Prostate gland (tissue), 2 donors: Measurements from ENCODE around the gene KRTAP10-2. TPM values are rescaled to one million over a fixed set of nuclear protein-coding genes. Genes with fewer than 3 reads are reported as not detected.
"Not testable (repeated sequence)": the region's sequence is repeated elsewhere in the genome, so short reads cannot be mapped to it uniquely, and the experiment has no call there.

Source experiments
- DNase-seq: peaks from one replicate; pipeline ENCODE4 v3.0.0-alpha.2; 2019; ENCODE audit warnings: low spot score
- H3K27ac ChIP-seq, 2 donors: fragments of 200-600 bp; sonication (generic); 2 replicates each; pipeline ENCODE4 v1.5.1; 2017 to 2019
- H3K27me3 ChIP-seq: fragments of 200-600 bp; sonication (generic); replicated peaks from 2 replicates; pipeline ENCODE4 v1.5.1; 2019; ENCODE audit not compliant: insufficient read depth
- H3K36me3 ChIP-seq, 2 donors: fragments of 200-600 bp; sonication (generic); 1 replicate in 1 of 2; 2 replicates in 1 of 2; pipeline versions ENCODE4 v1.5.1 to v1.8.1; 2017 to 2019
- H3K4me1 ChIP-seq: fragments of 200-600 bp; sonication (generic); replicated peaks from 2 replicates; pipeline ENCODE4 v1.5.1; 2019
- H3K4me3 ChIP-seq, 2 donors: fragments of 200-600 bp; sonication (generic); 2 replicates each; pipeline ENCODE4 v1.5.1; 2017 to 2019
- H3K9me3 ChIP-seq: fragments of 200-600 bp; sonication (generic); 2 replicates; pipeline ENCODE4 v1.5.1; 2017
- POLR2A ChIP-seq: fragments of 450-650 bp; IDR thresholded peaks from one replicate; pipeline ENCODE4 v1.6.1; 2016; ENCODE audit warnings: antibody characterized with exemption, mild to moderate bottlenecking
- POLR2AphosphoS5 ChIP-seq: sonication (generic); formaldehyde crosslinking; IDR thresholded peaks from one replicate; pipeline ENCODE4 v1.6.1; 2017; ENCODE audit warnings: antibody characterized with exemption
- WGBS: methylation state at CpG from one replicate; pipeline ENCODE4 v1.1.5; 2018; 5-methylcytosine and 5-hydroxymethylcytosine counted together
- intact Hi-C: fragments of 100-400 bp; cut with DNase I; formaldehyde crosslinking; loops from one replicate; pipeline ENCODE4 v1.14.2; 2022
- total RNA-seq, 2 donors: library from RNA; depleted of rRNA; stranded (reverse); fragments of >200 nt; gene quantifications; one replicate each; pipeline ENCODE4 v1.1.0, GENCODE V29; 2016
- TF ChIP-seq, protein P1 (sequence below), 4 experiments: fragments of 200-600 bp in 2 of 4; fragments of 450-650 bp in 2 of 4; sonication (generic) in 2 of 4; IDR thresholded peaks; 1 replicate in 3 of 4; 2 replicates in 1 of 4; pipeline ENCODE4 v1.5.1; 2016 to 2019; ENCODE audit warnings: antibody characterized with exemption in 4 of 4, mild to moderate bottlenecking in 2 of 4, moderate library complexity in 2 of 4

KRTAP10-2 gene
- total RNA-seq, 2 donors from 2014 or later, result not detected

DNA sequence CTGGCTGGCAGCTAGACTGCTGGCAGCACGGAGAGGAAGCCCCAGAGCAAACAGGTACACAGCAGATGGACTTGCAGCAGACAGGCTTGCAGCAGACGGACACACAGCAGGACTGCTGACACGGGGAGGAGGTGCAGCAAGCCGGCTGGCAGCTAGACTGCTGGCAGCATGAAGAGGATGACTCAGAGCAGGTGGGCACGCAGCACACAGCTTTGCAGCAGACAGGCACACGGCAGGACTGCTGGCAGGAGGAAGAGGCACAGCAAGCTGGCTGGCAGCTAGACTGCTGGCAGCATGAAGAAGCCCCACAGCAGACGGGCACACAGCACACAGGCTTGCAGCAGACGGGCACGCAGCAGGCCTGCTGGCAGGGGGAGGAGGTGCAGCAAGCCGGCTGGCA, 498 bp downstream of the KRTAP10-2 start:
- no peaks in the 10 kb centered on the region for H3K4me1 ChIP-seq
- 40% methylated on average over 10 of the region's 10 CpGs for WGBS
- no peak overlapping the region for H3K27ac ChIP-seq
- TF ChIP-seq POLR2AphosphoS5, result no peak
- TF ChIP-seq, protein P1, sequence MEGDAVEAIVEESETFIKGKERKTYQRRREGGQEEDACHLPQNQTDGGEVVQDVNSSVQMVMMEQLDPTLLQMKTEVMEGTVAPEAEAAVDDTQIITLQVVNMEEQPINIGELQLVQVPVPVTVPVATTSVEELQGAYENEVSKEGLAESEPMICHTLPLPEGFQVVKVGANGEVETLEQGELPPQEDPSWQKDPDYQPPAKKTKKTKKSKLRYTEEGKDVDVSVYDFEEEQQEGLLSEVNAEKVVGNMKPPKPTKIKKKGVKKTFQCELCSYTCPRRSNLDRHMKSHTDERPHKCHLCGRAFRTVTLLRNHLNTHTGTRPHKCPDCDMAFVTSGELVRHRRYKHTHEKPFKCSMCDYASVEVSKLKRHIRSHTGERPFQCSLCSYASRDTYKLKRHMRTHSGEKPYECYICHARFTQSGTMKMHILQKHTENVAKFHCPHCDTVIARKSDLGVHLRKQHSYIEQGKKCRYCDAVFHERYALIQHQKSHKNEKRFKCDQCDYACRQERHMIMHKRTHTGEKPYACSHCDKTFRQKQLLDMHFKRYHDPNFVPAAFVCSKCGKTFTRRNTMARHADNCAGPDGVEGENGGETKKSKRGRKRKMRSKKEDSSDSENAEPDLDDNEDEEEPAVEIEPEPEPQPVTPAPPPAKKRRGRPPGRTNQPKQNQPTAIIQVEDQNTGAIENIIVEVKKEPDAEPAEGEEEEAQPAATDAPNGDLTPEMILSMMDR (IDR thresholded peaks at IDR 0.05), result no peak
- TF ChIP-seq POLR2A, result no peak
- DNase-seq, result no peak
- intact Hi-C loops, result no loop called here
- no peaks in the 10 kb centered on the region for H3K9me3 ChIP-seq
- H3K27me3 ChIP-seq, result no peaks in the 10 kb centered on the region
- H3K36me3 ChIP-seq, result no peaks in the 10 kb centered on the region
- H3K4me3 ChIP-seq, result no peak overlapping the region

DNA sequence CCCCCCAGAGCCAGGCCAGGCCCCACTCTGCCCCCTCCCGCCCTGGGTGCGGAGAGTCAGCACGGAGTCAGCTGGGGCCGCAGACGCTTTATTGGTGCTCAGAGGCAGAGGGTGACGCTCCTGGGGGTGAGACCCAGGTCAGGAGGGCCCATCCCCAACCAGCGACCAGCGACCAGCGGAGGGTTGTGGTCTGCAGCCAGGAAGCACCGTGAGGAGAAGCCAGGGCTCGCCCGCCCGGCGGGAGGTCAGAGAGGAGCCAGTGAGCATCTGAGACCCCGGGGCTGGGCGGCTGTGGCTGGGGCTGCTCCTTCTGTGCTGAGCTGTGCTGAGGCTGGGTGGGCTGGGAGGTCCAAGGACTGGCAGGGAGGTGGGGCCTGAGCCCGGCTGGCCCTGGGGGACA, 1.0 kb downstream of the KRTAP10-2 start:
- H3K4me1 ChIP-seq, H3K9me3 ChIP-seq, H3K27ac ChIP-seq, intact Hi-C loops, H3K4me3 ChIP-seq, H3K36me3 ChIP-seq, H3K27me3 ChIP-seq, DNase-seq: not testable (repeated sequence)
- 74% methylated on average over 17 of the region's 17 CpGs for WGBS

DNA sequence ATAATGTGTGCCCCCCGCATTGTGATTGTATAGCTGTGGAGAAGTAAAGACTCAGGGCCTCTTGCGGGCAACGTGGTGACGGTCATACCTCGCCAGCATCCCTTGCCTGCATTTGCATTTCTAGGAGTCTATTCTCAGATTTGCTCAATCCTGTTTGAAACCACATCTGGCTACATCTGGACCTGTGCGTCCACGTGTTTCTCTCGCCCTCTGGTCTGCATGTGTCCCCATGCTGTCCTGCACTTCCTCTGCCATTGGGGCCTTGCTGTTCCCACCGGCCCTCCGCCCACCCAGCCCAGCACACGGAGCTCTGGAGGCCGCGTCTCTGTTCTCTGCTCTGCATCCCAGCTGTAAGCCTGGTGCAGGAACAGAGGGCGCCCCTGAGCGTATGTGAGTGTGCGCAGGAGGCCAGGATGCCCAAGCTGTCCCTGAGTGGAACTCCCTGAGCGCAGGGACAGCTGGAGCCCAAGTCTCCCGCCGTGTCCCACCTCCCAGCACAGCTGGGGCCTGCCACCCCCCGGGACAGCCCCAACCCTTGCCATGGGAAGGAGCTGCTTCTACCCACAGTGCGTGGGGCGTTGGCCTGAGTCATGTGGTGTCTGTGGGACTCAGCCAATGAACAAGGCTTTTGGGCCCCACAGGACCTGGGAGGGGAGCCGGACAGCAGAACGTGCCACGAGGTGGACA, 1.6 kb downstream of the KRTAP10-2 start:
- no peaks in the 10 kb centered on the region for H3K36me3 ChIP-seq
- intact Hi-C loops, result no loop called here
- no peaks in the 10 kb centered on the region for H3K9me3 ChIP-seq
- TF ChIP-seq, protein P1 (IDR thresholded peaks at IDR 0.05), result no peak
- no peak for TF ChIP-seq POLR2A
- TF ChIP-seq POLR2AphosphoS5, result no peak
- 72% methylated on average over 22 of the region's 25 CpGs for WGBS
- no peak overlapping the region for H3K27ac ChIP-seq
- DNase-seq, result no peak
- H3K4me1 ChIP-seq, result no peaks in the 10 kb centered on the region
- no peaks in the 10 kb centered on the region for H3K27me3 ChIP-seq
- no peak overlapping the region for H3K4me3 ChIP-seq

DNA sequence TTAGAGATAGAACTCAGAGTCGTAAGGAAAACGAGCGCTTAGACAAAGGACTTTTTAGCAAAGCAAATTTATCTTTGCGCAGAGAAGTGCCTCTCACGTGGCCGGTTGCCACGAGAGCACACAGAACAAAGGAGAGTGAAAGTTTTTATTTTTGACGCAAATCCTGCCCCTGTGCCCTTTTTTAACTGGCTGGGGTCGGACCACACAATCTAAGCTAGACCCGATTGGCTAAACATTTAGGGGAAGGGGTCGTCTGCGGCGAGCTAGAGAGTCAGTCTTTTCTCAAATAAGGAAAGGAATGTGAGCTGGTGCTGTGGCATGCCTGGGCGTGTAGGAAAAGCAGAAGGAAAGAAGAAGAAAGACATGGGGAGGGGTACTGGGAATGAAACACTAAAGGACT, 2.4 kb downstream of the KRTAP10-2 start:
- DNase-seq, result no peak
- no peak overlapping the region for H3K4me3 ChIP-seq
- intact Hi-C loops, result no loop called here
- no peak overlapping the region for H3K27ac ChIP-seq
- TF ChIP-seq POLR2A, result no peak
- no peak for TF ChIP-seq POLR2AphosphoS5
- TF ChIP-seq, protein P1 (IDR thresholded peaks at IDR 0.05), result no peak
- no peaks in the 10 kb centered on the region for H3K9me3 ChIP-seq
- H3K27me3 ChIP-seq, result no peaks in the 10 kb centered on the region
- no peaks in the 10 kb centered on the region for H3K4me1 ChIP-seq
- H3K36me3 ChIP-seq, result no peaks in the 10 kb centered on the region
- 17% methylated on average over 14 of the region's 14 CpGs for WGBS

DNA sequence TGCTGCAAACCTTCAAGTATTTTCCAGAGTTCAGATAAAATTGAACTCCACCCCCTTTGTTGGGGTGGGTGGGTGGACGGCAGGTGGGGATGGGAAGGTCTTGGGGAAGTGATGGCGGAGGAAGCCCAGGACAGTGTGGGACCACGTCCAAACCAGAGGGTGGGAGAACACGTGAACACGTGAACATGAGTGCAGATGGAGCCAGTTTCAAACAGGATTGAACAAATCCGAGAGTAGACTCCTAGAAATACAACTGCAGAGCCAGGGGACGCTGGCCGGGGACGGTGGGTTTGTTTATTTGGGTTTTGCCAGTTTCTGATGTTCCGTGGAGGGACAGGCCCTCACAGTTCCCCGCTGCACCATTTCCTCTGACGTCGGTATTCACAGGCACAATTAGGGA, 2.9 kb downstream of the KRTAP10-2 start:
- Histone ChIP-seq H3K9me3 (no peaks in the 10 kb centered on the region), H3K27ac (no peak overlapping the region), H3K4me3 (no peak overlapping the region), H3K27me3 (no peaks in the 10 kb centered on the region), H3K36me3 (no peaks in the 10 kb centered on the region), H3K4me1 (no peaks in the 10 kb centered on the region)
- no peak for DNase-seq
- intact Hi-C loops, result no loop called here
- TF ChIP-seq, protein P1 (IDR thresholded peaks at IDR 0.05), result no peak
- TF ChIP-seq POLR2A, result no peak
- no peak for TF ChIP-seq POLR2AphosphoS5
- WGBS, result 26% methylated on average over 13 of the region's 13 CpGs
